ENCODE data around the gene DTNBP1. TPM values are rescaled to one million over a fixed set of nuclear protein-coding genes. Genes with fewer than 3 reads are reported as not detected.

Gene DTNBP1
- total and polyA plus RNA-seq, 2 experiments from 2014 or later: 9.2 to 41.6 TPM

- Histone ChIP-seq H3K36me3 (peaks cover 21% of the 10 kb centered on the region), H3K27me3 (no peaks in the 10 kb centered on the region), H3K9me3 (ENCODE audit: low read depth) (no peaks in the 10 kb centered on the region), H3K4me1 (ENCODE audit: low read depth) (no peaks in the 10 kb centered on the region), H3K4me3 (no peak overlapping the region), H3K27ac (no peak overlapping the region)
- no peak for DNase-seq (ENCODE audit: low read depth in 1 of 2, low spot score in 1 of 2)
- no peak for TF ChIP-seq CTCF (IDR thresholded peaks at IDR 0.05; ENCODE audit: low read depth, low read length)
These were observed 145.8 kb downstream of the DTNBP1 start for GRCh38 chr6:15516923-15517560.

GRCh38 chr6:15516378-15516777 is 146.4 kb downstream of the DTNBP1 start:
- DNase-seq (ENCODE audit: low read depth in 1 of 2, low spot score in 1 of 2): no peak
- Histone ChIP-seq H3K4me3 (no peak overlapping the region), H3K27ac (no peak overlapping the region), H3K36me3 (peaks cover 16% of the 10 kb centered on the region), H3K27me3 (no peaks in the 10 kb centered on the region), H3K4me1 (ENCODE audit: low read depth) (no peaks in the 10 kb centered on the region), H3K9me3 (ENCODE audit: low read depth) (no peaks in the 10 kb centered on the region)
- no peak for TF ChIP-seq CTCF (IDR thresholded peaks at IDR 0.05; ENCODE audit: low read depth, low read length)

GRCh38 chr6:15515660-15516375 is 147.0 kb downstream of the DTNBP1 start:
- H3K27ac ChIP-seq: no peak overlapping the region
- TF ChIP-seq CTCF (IDR thresholded peaks at IDR 0.05; ENCODE audit: low read depth, low read length): no peak
- H3K9me3 ChIP-seq (ENCODE audit: low read depth): no peaks in the 10 kb centered on the region
- H3K27me3 ChIP-seq: no peaks in the 10 kb centered on the region
- H3K4me3 ChIP-seq: no peak overlapping the region
- no peaks in the 10 kb centered on the region for H3K4me1 ChIP-seq (ENCODE audit: low read depth)
- no peak for DNase-seq (ENCODE audit: low read depth in 1 of 2, low spot score in 1 of 2)
- peaks cover 18% of the 10 kb centered on the region for H3K36me3 ChIP-seq

- H3K36me3 ChIP-seq: peaks cover 15% of the 10 kb centered on the region
- no peak overlapping the region for H3K4me3 ChIP-seq
- no peak for TF ChIP-seq CTCF (IDR thresholded peaks at IDR 0.05; ENCODE audit: low read depth, low read length)
- H3K27me3 ChIP-seq: no peaks in the 10 kb centered on the region
- no peak overlapping the region for H3K27ac ChIP-seq
- DNase-seq (ENCODE audit: low read depth in 1 of 2, low spot score in 1 of 2): no peak
- no peaks in the 10 kb centered on the region for H3K4me1 ChIP-seq (ENCODE audit: low read depth)
- no peaks in the 10 kb centered on the region for H3K9me3 ChIP-seq (ENCODE audit: low read depth)
These were observed 147.6 kb downstream of the DTNBP1 start for GRCh38 chr6:15515226-15515625.

- Histone ChIP-seq H3K27ac (no peak overlapping the region), H3K27me3 (no peaks in the 10 kb centered on the region), H3K4me3 (no peak overlapping the region), H3K9me3 (ENCODE audit: low read depth) (no peaks in the 10 kb centered on the region), H3K4me1 (ENCODE audit: low read depth) (no peaks in the 10 kb centered on the region), H3K36me3 (peaks cover 15% of the 10 kb centered on the region)
- no peak for TF ChIP-seq CTCF (IDR thresholded peaks at IDR 0.05; ENCODE audit: low read depth, low read length)
- no peak for DNase-seq (ENCODE audit: low read depth in 1 of 2, low spot score in 1 of 2)
These were observed 148.8 kb downstream of the DTNBP1 start for GRCh38 chr6:15513801-15514711.
